Activated CD4-positive, alpha-beta T cell treated with anti-CD3 and anti-CD28 coated beads, Interleukin-2, amount 10 ng/mL, durations not matched to agents 7 days and 5 days (primary cell): ENCODE results near the gene FOXF2. TPM values are rescaled to one million over a fixed set of nuclear protein-coding genes. Genes with fewer than 3 reads are reported as not detected.
"Not testable (repeated sequence)": the region's sequence is repeated elsewhere in the genome, so short reads cannot be mapped to it uniquely, and the experiment has no call there.

Experiments
- CTCF ChIA-PET: fragments of 350-600 bp; sonication (Branson Sonifier 250); formaldehyde crosslinking; loops from one replicate; lab custom pipeline; 2021; ENCODE audit warnings: antibody characterized with exemption; lab: Charles Lee
- POLR2A ChIA-PET: fragments of 350-600 bp; sonication (Branson Sonifier 250); formaldehyde crosslinking; loops from one replicate; lab custom pipeline; 2021; ENCODE audit warnings: antibody characterized with exemption; lab: Charles Lee
- DNase-seq: peaks from one replicate; pipeline ENCODE4 v3.0.0-alpha.2; 2020
- H3K27ac Mint-ChIP-seq: one replicate; pipeline ENCODE4 v1.8.0; 2021; ENCODE audit warnings: mild to moderate bottlenecking, moderate library complexity, mixed read lengths
- H3K27me3 Mint-ChIP-seq: one replicate; pipeline ENCODE4 v1.8.0; 2021; ENCODE audit warnings: mixed read lengths
- H3K36me3 Mint-ChIP-seq: one replicate; pipeline ENCODE4 v1.8.0; 2021; ENCODE audit warnings: low read depth, mixed read lengths
- H3K4me1 Mint-ChIP-seq: one replicate; pipeline ENCODE4 v1.8.0; 2021; ENCODE audit warnings: mixed read lengths
- H3K4me3 Mint-ChIP-seq: one replicate; pipeline ENCODE4 v1.8.0; 2021; ENCODE audit warnings: mild to moderate bottlenecking, moderate library complexity, mixed read lengths
- H3K9me3 Mint-ChIP-seq: one replicate; pipeline ENCODE4 v1.8.0; 2021; ENCODE audit warnings: mixed read lengths
- total RNA-seq, 2 experiments: library from RNA; stranded (reverse); gene quantifications; one replicate each; pipeline ENCODE4 v1.2.3, GENCODE V29; 2021

FOXF2 gene
- total RNA-seq, 2 experiments from 2014 or later, result not detected

DNA sequence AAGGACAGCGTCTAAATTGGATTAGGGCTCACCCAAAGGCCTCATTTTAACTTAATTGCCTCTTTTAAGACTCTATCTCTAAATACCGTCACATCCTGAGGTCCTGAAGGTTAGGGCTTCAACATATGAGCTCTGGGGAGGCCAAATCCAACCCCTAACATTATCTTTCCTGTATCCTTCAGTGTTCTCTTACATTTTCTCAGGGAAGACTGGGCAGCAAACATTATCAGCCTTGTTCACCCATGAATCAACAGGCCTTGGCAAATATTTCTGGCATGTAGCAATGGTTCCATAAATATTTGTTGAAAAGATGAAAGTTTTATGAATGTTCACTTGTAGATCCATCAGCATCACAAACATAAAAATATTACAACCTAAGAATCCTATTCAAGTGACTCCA is 24.6 kb upstream of the FOXF2 start:
- DNase-seq, result no peak
- H3K27ac Mint-ChIP-seq, result no peak overlapping the region
- H3K36me3 Mint-ChIP-seq, result no peaks in the 10 kb centered on the region
- CTCF ChIA-PET, result no interaction called here
- H3K27me3 Mint-ChIP-seq, result peaks cover 41% of the 10 kb centered on the region
- POLR2A ChIA-PET, result no interaction called here
- H3K4me3 Mint-ChIP-seq, result no peak overlapping the region
- H3K4me1 Mint-ChIP-seq, result no peaks in the 10 kb centered on the region
- H3K9me3 Mint-ChIP-seq, result peaks cover under 1% of the 10 kb centered on the region

- Mint-ChIP-seq H3K27ac (no peak overlapping the region), H3K4me3 (no peak overlapping the region), H3K27me3 (peaks cover 46% of the 10 kb centered on the region), H3K4me1 (no peaks in the 10 kb centered on the region), H3K36me3 (no peaks in the 10 kb centered on the region), H3K9me3 (peaks cover 2% of the 10 kb centered on the region)
- no peak for DNase-seq
- POLR2A ChIA-PET, result no interaction called here
- CTCF ChIA-PET, result no interaction called here
Observed at GRCh38 chr6:1365686-1366085, 23.7 kb upstream of the FOXF2 start.

DNA sequence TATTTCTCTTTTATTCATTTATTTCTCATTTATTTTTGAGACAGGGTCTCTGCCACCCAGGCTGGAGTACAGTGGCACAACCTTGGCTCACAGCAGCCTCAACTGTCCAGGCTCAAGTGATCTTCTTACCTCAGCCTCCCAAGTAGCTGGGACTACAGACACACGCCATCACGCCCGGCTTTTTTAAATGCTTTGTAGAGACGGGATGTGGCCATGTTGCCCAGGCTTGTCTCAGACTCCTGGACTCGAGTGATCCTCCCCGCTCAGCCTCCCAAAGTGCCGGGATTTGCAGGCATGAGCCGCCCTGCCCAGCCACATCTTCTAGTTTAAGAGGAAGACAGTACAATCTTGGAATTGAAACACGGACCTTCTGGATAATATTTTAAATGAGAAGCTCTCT is 21.6 kb upstream of the FOXF2 start:
- CTCF ChIA-PET, result interaction anchor here (0.5 kb wide), 1 partner anchor 35 kb away, joined by 3 read pairs; no protein-coding TSS in a partner anchor
- Mint-ChIP-seq H3K27ac (no peak overlapping the region), H3K36me3 (no peaks in the 10 kb centered on the region), H3K4me3 (no peak overlapping the region), H3K9me3 (peaks cover 5% of the 10 kb centered on the region), H3K4me1 (no peaks in the 10 kb centered on the region), H3K27me3 (peaks cover 57% of the 10 kb centered on the region)
- POLR2A ChIA-PET, result no interaction called here
- DNase-seq, result no peak

DNA sequence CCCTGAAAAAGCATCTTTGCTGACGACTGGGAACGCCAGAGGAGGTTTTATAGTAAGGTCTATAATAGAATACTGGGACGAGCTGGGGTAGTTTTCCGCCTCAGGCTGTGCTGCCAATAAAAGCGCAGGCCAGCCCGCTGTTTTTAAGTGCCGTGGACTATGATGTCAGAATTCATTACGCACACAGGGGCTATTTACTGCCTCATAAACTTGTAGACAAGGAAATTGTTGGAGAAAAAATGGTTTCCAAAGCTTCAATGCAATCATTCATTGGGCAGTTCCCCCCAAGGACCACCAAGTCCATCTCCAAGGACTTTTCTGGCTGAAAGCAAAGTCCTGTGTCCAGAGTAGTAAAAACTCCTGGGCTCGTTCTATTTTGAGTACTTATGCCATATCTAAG is 20.4 kb upstream of the FOXF2 start:
- no peak for DNase-seq
- Mint-ChIP-seq H3K27me3 (peaks cover 60% of the 10 kb centered on the region), H3K4me3 (no peak overlapping the region), H3K9me3 (peaks cover 5% of the 10 kb centered on the region), H3K36me3 (no peaks in the 10 kb centered on the region), H3K4me1 (no peaks in the 10 kb centered on the region), H3K27ac (no peak overlapping the region)
- POLR2A ChIA-PET, result no interaction called here
- CTCF ChIA-PET, result no interaction called here

GRCh38 chr6:1369695-1370094 is 19.7 kb upstream of the FOXF2 start:
- H3K36me3 Mint-ChIP-seq, H3K4me1 Mint-ChIP-seq, DNase-seq, CTCF ChIA-PET, H3K9me3 Mint-ChIP-seq, H3K4me3 Mint-ChIP-seq, H3K27ac Mint-ChIP-seq, POLR2A ChIA-PET: not testable (repeated sequence)
- peaks cover 66% of the 10 kb centered on the region for H3K27me3 Mint-ChIP-seq

DNA sequence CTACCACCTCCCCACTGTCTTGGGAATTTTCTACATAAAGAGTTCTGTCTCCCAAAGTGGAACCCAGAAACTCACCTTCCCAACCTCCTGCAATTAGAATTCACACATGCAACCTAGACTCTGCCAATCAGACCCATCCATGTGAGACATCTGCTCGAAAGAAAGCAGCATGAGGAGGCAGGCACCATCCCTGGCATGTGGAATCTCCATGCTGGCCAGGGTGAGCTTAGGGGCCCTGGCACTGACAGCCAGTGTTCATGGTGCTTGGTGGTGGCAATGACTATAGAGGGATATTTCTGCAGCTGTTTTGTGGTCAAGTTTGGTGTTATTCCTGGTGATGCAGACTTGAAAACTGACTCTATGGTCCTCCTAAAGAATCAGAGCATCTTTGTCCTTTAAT is 17.4 kb upstream of the FOXF2 start:
- CTCF ChIA-PET, result interaction anchor here (1.0 kb wide), 1 partner anchor 25 kb away, joined by 3 read pairs; no protein-coding TSS in a partner anchor
- H3K27me3 Mint-ChIP-seq, result peaks cover 73% of the 10 kb centered on the region
- no peaks in the 10 kb centered on the region for H3K36me3 Mint-ChIP-seq
- H3K27ac Mint-ChIP-seq, result no peak overlapping the region
- DNase-seq, result no peak
- no peak overlapping the region for H3K4me3 Mint-ChIP-seq
- H3K4me1 Mint-ChIP-seq, result no peaks in the 10 kb centered on the region
- POLR2A ChIA-PET, result no interaction called here
- peaks cover 5% of the 10 kb centered on the region for H3K9me3 Mint-ChIP-seq

DNA sequence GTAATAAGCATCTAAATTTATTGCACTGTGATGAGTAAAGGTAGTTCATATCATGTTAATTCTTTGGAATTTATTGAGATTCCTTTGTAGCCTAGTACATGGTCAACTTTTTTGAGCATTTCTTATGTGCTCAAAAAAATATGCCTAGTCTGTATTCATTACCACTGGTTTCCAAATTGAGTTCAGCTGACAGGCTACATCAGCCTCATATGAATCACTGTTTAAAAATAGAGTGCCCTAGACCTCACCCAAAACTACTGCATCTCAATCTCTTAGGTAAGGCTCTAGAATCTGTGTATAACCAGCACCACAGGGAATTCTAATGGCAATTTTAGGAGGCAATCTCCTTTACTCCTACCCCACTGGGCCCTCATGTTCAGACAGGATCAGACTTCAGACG is 16.7 kb upstream of the FOXF2 start:
- H3K4me3 Mint-ChIP-seq, result no peak overlapping the region
- CTCF ChIA-PET, result interaction anchor here (1.0 kb wide), 1 partner anchor 25 kb away, joined by 3 read pairs; no protein-coding TSS in a partner anchor
- H3K27me3 Mint-ChIP-seq, result peaks cover 79% of the 10 kb centered on the region
- peaks cover 5% of the 10 kb centered on the region for H3K9me3 Mint-ChIP-seq
- POLR2A ChIA-PET, result no interaction called here
- H3K27ac Mint-ChIP-seq, result no peak overlapping the region
- H3K36me3 Mint-ChIP-seq, result peaks cover 1% of the 10 kb centered on the region
- no peaks in the 10 kb centered on the region for H3K4me1 Mint-ChIP-seq
- no peak for DNase-seq

- DNase-seq, result no peak
- H3K27ac Mint-ChIP-seq, result no peak overlapping the region
- H3K4me3 Mint-ChIP-seq, result no peak overlapping the region
- H3K27me3 Mint-ChIP-seq, result peaks cover 86% of the 10 kb centered on the region
- ChIA-PET POLR2A (no interaction called here), CTCF (interaction anchor here (1.1 kb wide), 1 partner anchor 17 kb away, joined by 3 read pairs; no protein-coding TSS in a partner anchor)
- peaks cover 3% of the 10 kb centered on the region for H3K9me3 Mint-ChIP-seq
- H3K4me1 Mint-ChIP-seq, result peaks cover 21% of the 10 kb centered on the region
- H3K36me3 Mint-ChIP-seq, result peaks cover 1% of the 10 kb centered on the region
Observed at GRCh38 chr6:1376653-1377052, 12.7 kb upstream of the FOXF2 start.

- H3K4me3 Mint-ChIP-seq, result no peak overlapping the region
- POLR2A ChIA-PET, result no interaction called here
- CTCF ChIA-PET, result interaction anchor here (1.1 to 1.4 kb wide), 2 partner anchors 16 to 20 kb away, joined by 3 read pairs; no protein-coding TSS in a partner anchor
- H3K27ac Mint-ChIP-seq, result no peak overlapping the region
- peaks cover 80% of the 10 kb centered on the region for H3K27me3 Mint-ChIP-seq
- no peak for DNase-seq
- no peaks in the 10 kb centered on the region for H3K9me3 Mint-ChIP-seq
- peaks cover 21% of the 10 kb centered on the region for H3K4me1 Mint-ChIP-seq
- H3K36me3 Mint-ChIP-seq, result peaks cover 1% of the 10 kb centered on the region
Observed at GRCh38 chr6:1377526-1377925, 11.8 kb upstream of the FOXF2 start.

GRCh38 chr6:1378065-1379016 is 11.0 kb upstream of the FOXF2 start:
- CTCF ChIA-PET, result interaction anchor here (1.4 kb wide), 1 partner anchor 19 kb away, joined by 3 read pairs; no protein-coding TSS in a partner anchor
- no peaks in the 10 kb centered on the region for H3K9me3 Mint-ChIP-seq
- peaks cover 79% of the 10 kb centered on the region for H3K27me3 Mint-ChIP-seq
- POLR2A ChIA-PET, result no interaction called here
- H3K4me1 Mint-ChIP-seq, result peaks cover 21% of the 10 kb centered on the region
- no peak overlapping the region for H3K4me3 Mint-ChIP-seq
- no peak for DNase-seq
- peaks cover 1% of the 10 kb centered on the region for H3K36me3 Mint-ChIP-seq
- no peak overlapping the region for H3K27ac Mint-ChIP-seq

GRCh38 chr6:1379017-1379787 is 10.2 kb upstream of the FOXF2 start:
- H3K27me3 Mint-ChIP-seq, result peaks cover 74% of the 10 kb centered on the region
- no peak for DNase-seq
- peak overlapping the region; percentile 43 for H3K4me3 Mint-ChIP-seq
- H3K4me1 Mint-ChIP-seq, result peaks cover 21% of the 10 kb centered on the region
- POLR2A ChIA-PET, result no interaction called here
- H3K27ac Mint-ChIP-seq, result peak overlapping the region; percentile 74
- no peaks in the 10 kb centered on the region for H3K9me3 Mint-ChIP-seq
- CTCF ChIA-PET, result no interaction called here
- H3K36me3 Mint-ChIP-seq, result peaks cover 1% of the 10 kb centered on the region

GRCh38 chr6:1379788-1380147 is 9.6 kb upstream of the FOXF2 start:
- H3K27me3 Mint-ChIP-seq, result peaks cover 73% of the 10 kb centered on the region
- H3K36me3 Mint-ChIP-seq, result peaks cover 1% of the 10 kb centered on the region
- no peaks in the 10 kb centered on the region for H3K9me3 Mint-ChIP-seq
- CTCF ChIA-PET, result no interaction called here
- H3K27ac Mint-ChIP-seq, result peak overlapping the region; percentile 13
- peaks cover 23% of the 10 kb centered on the region for H3K4me1 Mint-ChIP-seq
- POLR2A ChIA-PET, result no interaction called here
- H3K4me3 Mint-ChIP-seq, result peak overlapping the region; percentile 16
- no peak for DNase-seq
